Breast epithelium (tissue), 3 donors: Measurements from ENCODE around the gene TBRG4.

Experiments
- POLR2AphosphoS5 ChIP-seq, 3 donors: sonication (generic); formaldehyde crosslinking; IDR thresholded peaks; one replicate each; pipeline ENCODE4 v1.6.1; 2017; ENCODE audit warnings: antibody characterized with exemption in 3 of 3
- TF ChIP-seq, protein P1 (sequence below), 3 donors: fragments of 450-650 bp; IDR thresholded peaks; one replicate each; pipeline ENCODE4 v1.5.1; 2016 to 2017; ENCODE audit warnings: antibody characterized with exemption in 3 of 3, mild to moderate bottlenecking in 3 of 3, moderate library complexity in 3 of 3

DNA sequence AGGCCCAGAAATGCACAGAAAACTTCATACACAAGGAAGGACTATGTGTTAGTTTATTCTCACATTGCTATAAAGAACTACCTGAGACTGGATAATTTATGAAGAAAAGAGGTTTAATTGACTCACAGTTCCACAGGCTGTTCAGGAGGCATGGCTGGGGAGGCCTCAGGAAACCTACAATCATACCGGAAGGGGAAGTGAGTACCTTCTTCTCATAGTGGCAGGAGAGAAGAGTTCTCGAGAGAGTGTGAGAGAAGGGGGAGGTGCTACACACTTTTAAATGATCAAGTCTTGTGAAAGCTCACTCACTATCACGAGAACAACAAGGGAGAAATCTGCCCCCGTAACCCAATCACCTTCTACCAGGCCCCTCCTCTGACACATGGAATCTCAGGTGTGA, 29.3 kb upstream of the TBRG4 start:
- TF ChIP-seq, protein P1, sequence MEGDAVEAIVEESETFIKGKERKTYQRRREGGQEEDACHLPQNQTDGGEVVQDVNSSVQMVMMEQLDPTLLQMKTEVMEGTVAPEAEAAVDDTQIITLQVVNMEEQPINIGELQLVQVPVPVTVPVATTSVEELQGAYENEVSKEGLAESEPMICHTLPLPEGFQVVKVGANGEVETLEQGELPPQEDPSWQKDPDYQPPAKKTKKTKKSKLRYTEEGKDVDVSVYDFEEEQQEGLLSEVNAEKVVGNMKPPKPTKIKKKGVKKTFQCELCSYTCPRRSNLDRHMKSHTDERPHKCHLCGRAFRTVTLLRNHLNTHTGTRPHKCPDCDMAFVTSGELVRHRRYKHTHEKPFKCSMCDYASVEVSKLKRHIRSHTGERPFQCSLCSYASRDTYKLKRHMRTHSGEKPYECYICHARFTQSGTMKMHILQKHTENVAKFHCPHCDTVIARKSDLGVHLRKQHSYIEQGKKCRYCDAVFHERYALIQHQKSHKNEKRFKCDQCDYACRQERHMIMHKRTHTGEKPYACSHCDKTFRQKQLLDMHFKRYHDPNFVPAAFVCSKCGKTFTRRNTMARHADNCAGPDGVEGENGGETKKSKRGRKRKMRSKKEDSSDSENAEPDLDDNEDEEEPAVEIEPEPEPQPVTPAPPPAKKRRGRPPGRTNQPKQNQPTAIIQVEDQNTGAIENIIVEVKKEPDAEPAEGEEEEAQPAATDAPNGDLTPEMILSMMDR (IDR thresholded peaks at IDR 0.05) = no peak
- no peak for TF ChIP-seq POLR2AphosphoS5 (IDR thresholded peaks at IDR 0.05)
